Right ventricle myocardium superior (tissue), 1 donor: ENCODE measurements around the gene CREB5. TPM values are rescaled to one million over a fixed set of nuclear protein-coding genes. Genes with fewer than 3 reads are reported as not detected.

Experiments
- ATAC-seq: fragments of 200-7000 bp; cut with Tn5 transposase; one replicate; pipeline ENCODE4 v1.9.1; 2020; ENCODE audit warnings: mild to moderate bottlenecking; ENCODE audit not compliant: poor library complexity
- DNase-seq: peaks from one replicate; pipeline ENCODE4 v3.0.0-alpha.2; 2020
- intact Hi-C: fragments of 100-400 bp; cut with DNase I; formaldehyde crosslinking; loops from one replicate; pipeline ENCODE4 v1.11.2; 2022
- total RNA-seq: library from RNA; stranded (reverse); fragmentation: NEBNext Ultra II Directional; extraction: Animal tissue kit (Norgen Biotek cat#: 25700); gene quantifications from one replicate; pipeline ENCODE4 v1.2.1, GENCODE V29; 2021
- donor health status: DM: no; HTN: yes; CAD: no; lungs with severe emphysema.

CREB5 gene
- total RNA-seq, 1 donor from 2014 or later = 4.7 TPM

GRCh38 chr7:28490831-28491230 lies 78.5 kb downstream of the CREB5 start:
- ATAC-seq (no peak), DNase-seq (no peak)
- intact Hi-C loops = no loop called here

- ATAC-seq (no peak), DNase-seq (no peak)
- intact Hi-C loops = no loop called here
These were observed 81.2 kb downstream of the CREB5 start for GRCh38 chr7:28493477-28493876.

DNA sequence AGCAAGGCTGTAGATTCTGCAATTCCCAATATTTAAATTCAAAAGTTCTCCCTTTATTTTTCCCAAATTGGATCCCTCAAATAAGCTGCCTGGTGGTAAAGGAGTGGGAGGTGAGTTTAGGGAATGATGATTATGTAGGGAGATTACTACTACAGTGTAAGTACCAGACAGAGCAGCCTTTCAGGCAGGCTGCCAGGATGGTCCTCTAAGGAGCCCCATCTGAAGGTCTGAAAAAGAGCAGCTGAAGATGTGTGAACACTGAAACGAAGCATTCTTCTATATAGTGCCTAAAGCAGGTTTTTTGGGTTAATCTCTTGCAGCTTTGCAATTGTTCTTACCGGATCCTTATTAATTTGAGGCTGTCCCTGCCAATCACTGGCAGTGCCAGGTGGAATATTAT lies 84.7 kb downstream of the CREB5 start:
- no peak for ATAC-seq
- intact Hi-C loops = no loop called here
- DNase-seq = no peak

GRCh38 chr7:28498636-28499035 lies 86.3 kb downstream of the CREB5 start:
- intact Hi-C loops = no loop called here
- DNase-seq = no peak

GRCh38 chr7:28500138-28500537 lies 87.8 kb downstream of the CREB5 start:
- intact Hi-C loops = no loop called here
- ATAC-seq (no peak), DNase-seq (no peak)

More at GRCh38 chr7:28498636-28499035, 86.3 kb downstream of the CREB5 start:
- no peak for ATAC-seq

DNA sequence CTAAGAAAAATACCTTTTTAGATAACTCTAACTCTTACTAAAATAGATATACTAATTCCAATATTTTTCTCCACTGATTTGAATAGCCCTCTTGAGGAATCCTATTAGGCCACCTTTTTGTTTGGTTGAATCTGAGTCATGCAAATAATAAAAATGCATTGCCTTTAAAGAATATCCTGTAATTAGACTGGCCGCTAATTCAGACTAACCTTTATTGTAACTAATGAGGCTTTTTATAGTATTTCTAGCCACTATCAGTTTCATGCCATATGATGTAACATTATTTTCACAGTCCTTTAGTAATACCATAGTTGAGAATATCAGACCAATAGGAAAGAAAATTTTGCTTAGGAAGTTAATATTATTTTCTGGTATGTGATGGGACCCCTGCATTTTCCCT lies 90.1 kb downstream of the CREB5 start:
- intact Hi-C loops = no loop called here
- no peak for DNase-seq
- ATAC-seq = no peak

GRCh38 chr7:28503396-28503795 lies 91.1 kb downstream of the CREB5 start:
- intact Hi-C loops = no loop called here
- no peak for DNase-seq

GRCh38 chr7:28505014-28505413 lies 92.7 kb downstream of the CREB5 start:
- ATAC-seq = no peak
- intact Hi-C loops = no loop called here
- DNase-seq = no peak

More at GRCh38 chr7:28503396-28503795, 91.1 kb downstream of the CREB5 start:
- ATAC-seq = no peak

GRCh38 chr7:28505867-28506266 lies 93.5 kb downstream of the CREB5 start:
- no peak for ATAC-seq
- no peak for DNase-seq

GRCh38 chr7:28507525-28508282 lies 95.4 kb downstream of the CREB5 start:
- intact Hi-C loops = no loop called here
- ATAC-seq (no peak), DNase-seq (no peak)

More at GRCh38 chr7:28505867-28506266, 93.5 kb downstream of the CREB5 start:
- intact Hi-C loops = no loop called here

GRCh38 chr7:28509251-28510025 lies 97.1 kb downstream of the CREB5 start:
- intact Hi-C loops = no loop called here
- peak; percentile 49 for ATAC-seq
- no peak for DNase-seq

DNA sequence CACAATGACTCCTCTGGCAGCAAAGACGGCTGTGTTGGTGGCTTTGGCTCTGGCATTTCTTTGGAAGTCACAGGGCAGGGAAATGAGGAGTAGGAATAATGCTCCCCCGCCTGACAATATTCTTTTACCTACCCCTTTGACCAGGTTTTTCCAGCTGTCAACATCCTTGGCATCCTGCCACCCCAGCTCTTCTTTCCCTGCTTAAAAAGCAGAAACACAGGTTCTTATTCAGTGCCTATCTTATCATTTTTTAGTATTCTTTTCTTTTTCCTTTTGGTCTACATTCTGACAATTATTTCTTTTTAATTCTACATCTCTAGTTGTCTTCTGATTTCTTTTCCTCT lies 97.7 kb downstream of the CREB5 start:
- intact Hi-C loops = no loop called here
- DNase-seq (no peak), ATAC-seq (no peak)

DNA sequence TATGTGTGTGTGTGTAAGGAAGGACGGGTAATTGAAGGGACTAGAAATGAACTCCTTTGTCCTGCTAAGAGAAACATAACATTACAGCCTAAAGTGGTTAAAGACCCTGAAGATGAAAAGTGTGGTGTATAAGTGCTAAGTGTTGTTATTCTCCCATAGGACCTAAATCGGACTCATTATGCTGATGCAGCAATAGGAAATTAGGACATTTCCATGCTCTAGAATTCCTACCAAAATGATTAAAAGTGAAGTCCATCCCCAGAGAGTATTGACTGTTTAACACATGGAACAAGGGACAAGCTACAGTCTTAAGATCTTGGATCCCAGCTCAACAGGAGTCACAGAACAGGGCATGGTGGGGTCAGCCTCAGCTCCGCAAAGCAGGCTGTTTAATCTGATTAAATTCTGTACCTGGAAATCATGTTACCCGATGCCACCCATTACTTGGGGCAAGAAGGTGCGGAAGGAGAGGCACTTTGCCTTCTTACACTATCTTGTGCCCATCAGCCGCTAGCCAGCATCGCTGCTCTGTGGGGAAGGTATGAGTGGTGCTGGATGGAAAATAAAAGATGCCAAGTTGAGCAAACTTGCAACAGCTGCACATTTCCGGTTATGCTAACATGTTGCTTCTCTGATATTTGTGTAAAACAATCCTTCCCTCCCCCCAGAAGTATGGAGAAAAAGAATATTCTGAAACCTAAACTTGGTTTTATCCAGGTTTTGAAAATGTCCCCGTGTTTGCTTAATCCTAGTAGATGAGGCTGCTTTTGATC lies 100.5 kb downstream of the CREB5 start:
- intact Hi-C loops = no loop called here
- ATAC-seq (no peak), DNase-seq (no peak)

DNA sequence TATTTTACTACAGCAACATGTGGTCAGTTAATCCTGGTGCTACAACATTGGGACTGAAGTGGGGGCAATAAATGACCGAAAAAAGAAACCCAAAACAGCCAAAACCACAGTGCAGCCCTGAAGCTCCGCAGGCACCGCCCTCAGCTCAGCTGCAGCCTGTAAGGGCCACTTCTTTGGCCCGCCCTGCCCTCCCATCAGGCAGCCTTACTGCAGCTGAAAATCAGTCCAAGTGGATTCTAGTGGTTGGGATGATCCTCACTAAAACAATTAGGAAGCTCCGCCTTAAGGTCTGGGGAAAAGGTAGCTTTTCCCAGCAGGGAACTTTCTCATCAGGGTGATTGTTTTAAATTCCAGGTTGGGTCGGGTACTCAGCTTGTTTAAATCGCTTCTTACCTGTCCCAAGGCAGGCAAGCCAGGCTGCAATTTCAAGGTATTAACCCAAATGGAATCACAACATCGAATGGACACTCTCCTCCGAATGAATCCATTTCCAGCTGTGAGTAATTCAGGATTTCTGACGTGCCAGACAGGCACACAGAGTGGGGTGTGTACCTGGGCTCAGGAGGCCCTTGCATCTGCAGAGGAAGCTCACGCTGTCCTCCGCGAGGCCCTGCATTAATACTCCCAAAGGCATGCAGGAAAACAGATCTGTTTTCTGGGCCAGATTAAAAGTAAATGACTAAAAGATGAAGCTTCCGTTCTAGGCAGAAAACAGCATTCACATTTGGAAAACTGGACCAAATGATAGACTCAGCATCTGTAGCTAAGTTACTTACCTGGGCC lies 104.3 kb downstream of the CREB5 start:
- ATAC-seq (no peak), DNase-seq (no peak)
- intact Hi-C loops = no loop called here

GRCh38 chr7:28517206-28517605 lies 104.9 kb downstream of the CREB5 start:
- intact Hi-C loops = no loop called here
- DNase-seq (no peak), ATAC-seq (no peak)

GRCh38 chr7:28517606-28518005 lies 105.3 kb downstream of the CREB5 start:
- intact Hi-C loops = no loop called here
- DNase-seq (no peak), ATAC-seq (no peak)

DNA sequence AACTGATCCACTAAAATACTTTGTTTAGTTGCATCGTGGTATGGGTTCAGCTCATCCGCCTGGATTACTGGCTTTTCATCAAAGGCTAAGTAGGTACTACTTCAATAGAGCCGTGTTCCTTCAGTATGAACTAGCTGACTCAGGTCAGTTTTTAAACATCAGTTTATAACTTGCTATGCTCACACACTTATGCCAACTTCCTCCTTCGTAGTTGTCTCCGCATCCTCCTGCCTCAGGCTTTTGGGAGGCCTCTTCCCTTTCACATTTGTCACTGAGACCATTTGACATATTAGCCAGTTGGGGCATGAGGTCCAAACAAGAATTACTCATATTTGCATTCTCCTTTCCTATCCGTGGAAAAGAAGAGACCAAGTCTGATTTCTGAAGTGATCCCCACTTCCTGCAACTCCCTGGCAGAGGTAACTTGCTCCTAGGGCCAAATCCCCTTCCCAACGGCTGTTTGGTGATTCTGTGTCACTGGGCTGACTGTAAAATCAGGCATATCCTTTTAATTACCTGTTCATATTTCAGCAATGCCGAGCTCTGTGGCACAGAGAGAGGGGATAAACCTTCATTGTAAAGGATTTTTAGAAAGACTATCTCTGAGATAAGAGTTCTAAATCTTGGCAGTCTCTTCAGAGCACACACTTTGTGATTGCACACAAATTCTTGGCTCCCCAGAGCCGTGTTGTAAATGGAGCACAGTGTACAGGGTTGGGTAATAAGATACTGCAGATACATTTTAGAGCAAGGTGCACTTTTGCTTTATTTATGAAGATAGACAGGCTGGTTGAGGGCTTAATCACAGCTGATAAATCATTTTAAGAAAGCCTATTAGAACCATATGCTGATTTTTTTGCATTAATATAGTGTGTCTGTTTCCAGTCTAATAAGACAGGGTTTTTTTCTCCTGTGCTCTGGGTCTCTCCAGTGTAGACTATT lies 108.0 kb downstream of the CREB5 start:
- intact Hi-C loops = no loop called here
- peak; percentile 63 for ATAC-seq
- no peak for DNase-seq

- ATAC-seq (no peak), DNase-seq (no peak)
- intact Hi-C loops = no loop called here
These were observed 112.7 kb downstream of the CREB5 start for GRCh38 chr7:28524978-28525377.
